GM23338 (cell line): Measurements from ENCODE around the gene P2RX4. TPM values are rescaled to one million over a fixed set of nuclear protein-coding genes. Genes with fewer than 3 reads are reported as not detected.

Experiments
- ATAC-seq: fragments of 200-7000 bp; cut with Tn5 transposase; 3 replicates; pipeline ENCODE4 v1.9.1; 2020
- DNase-seq: peaks from one replicate; pipeline ENCODE4 v3.0.0-alpha.2; 2015; ENCODE audit warnings: low spot score
- H2AFZ ChIP-seq: fragments of 200-600 bp; sonication (generic); 2 replicates; pipeline ENCODE4 v1.8.0; 2016; ENCODE audit warnings: antibody characterized with exemption, mild to moderate bottlenecking, moderate library complexity
- H3F3A ChIP-seq: fragments of 200-600 bp; sonication (generic); replicated peaks from 2 replicates; pipeline ENCODE4 v1.8.0; 2017; ENCODE audit warnings: antibody characterized with exemption, mixed run types, low read depth
- H3K27ac ChIP-seq: fragments of 200-600 bp; sonication (generic); 2 replicates; pipeline ENCODE4 v1.6.1; 2016; ENCODE audit warnings: low read depth
- H3K27me3 ChIP-seq: fragments of 200-600 bp; sonication (generic); 2 replicates; pipeline ENCODE4 v1.8.0; 2016; ENCODE audit warnings: mild to moderate bottlenecking, mixed run types, moderate library complexity; ENCODE audit not compliant: insufficient read depth
- H3K36me3 ChIP-seq: fragments of 200-600 bp; sonication (generic); 2 replicates; pipeline ENCODE4 v1.8.0; 2016; ENCODE audit warnings: mild to moderate bottlenecking; ENCODE audit not compliant: insufficient read depth
- H3K4me1 ChIP-seq: fragments of 200-600 bp; sonication (generic); 2 replicates; pipeline ENCODE4 v1.8.0; 2016; ENCODE audit warnings: mild to moderate bottlenecking, moderate library complexity; ENCODE audit not compliant: insufficient read depth
- H3K4me2 ChIP-seq: fragments of 200-600 bp; sonication (generic); 2 replicates; pipeline ENCODE4 v1.7.1; 2017; ENCODE audit warnings: mixed run types
- H3K4me3 ChIP-seq: fragments of 200-600 bp; sonication (generic); 2 replicates; pipeline ENCODE4 v1.6.1; 2016; ENCODE audit warnings: mixed run types
- H3K79me2 ChIP-seq: fragments of 200-600 bp; sonication (generic); replicated peaks from 2 replicates; pipeline ENCODE4 v1.8.0; 2017; ENCODE audit warnings: mild to moderate bottlenecking; ENCODE audit not compliant: insufficient read depth
- H3K9me2 ChIP-seq: fragments of 200-600 bp; sonication (generic); 2 replicates; pipeline ENCODE4 v1.8.0; 2017; ENCODE audit not compliant: insufficient read depth
- H4K20me1 ChIP-seq: fragments of 200-600 bp; sonication (generic); replicated peaks from 2 replicates; pipeline ENCODE4 v1.8.0; 2017; ENCODE audit warnings: mild to moderate bottlenecking; ENCODE audit not compliant: insufficient read depth
- H3K27ac Mint-ChIP-seq: 2 replicates; pipeline ENCODE4 v1.8.0; 2020; ENCODE audit warnings: inconsistent platforms, mild to moderate bottlenecking, moderate library complexity, mixed read lengths
- H3K27me3 Mint-ChIP-seq: 3 replicates; pipeline ENCODE4 v1.8.0; 2022; ENCODE audit warnings: low read depth, mild to moderate bottlenecking, moderate library complexity, mixed read lengths, inconsistent platforms; ENCODE audit not compliant: insufficient read depth, poor library complexity
- H3K36me3 Mint-ChIP-seq: 3 replicates; pipeline ENCODE4 v1.8.0; 2021; ENCODE audit warnings: low read depth, mild to moderate bottlenecking, inconsistent platforms, moderate library complexity, mixed read lengths
- H3K4me1 Mint-ChIP-seq: 3 replicates; pipeline ENCODE4 v1.8.0; 2020; ENCODE audit warnings: mild to moderate bottlenecking, inconsistent platforms, mixed read lengths
- H3K4me3 Mint-ChIP-seq: 3 replicates; pipeline ENCODE4 v1.8.0; 2021; ENCODE audit warnings: moderate library complexity, mild to moderate bottlenecking, inconsistent platforms, mixed read lengths
- H3K9me3 Mint-ChIP-seq: 3 replicates; pipeline ENCODE4 v1.8.0; 2020; ENCODE audit warnings: moderate library complexity, mild to moderate bottlenecking, inconsistent platforms, mixed read lengths
- CREB1 ChIP-seq: fragments of 250-450 bp; sonication (Bioruptor Pico); IDR thresholded peaks from 2 replicates; pipeline ENCODE4 v1.5.0; 2020; ENCODE audit warnings: low read depth, mild to moderate bottlenecking, moderate library complexity
- EZH2 ChIP-seq: fragments of 200-600 bp; sonication (generic); IDR thresholded peaks from one replicate; pipeline ENCODE4 v1.8.0; 2017; ENCODE audit warnings: antibody characterized with exemption, mild to moderate bottlenecking, low read depth; ENCODE audit not compliant: unreplicated experiment
- EZH2phosphoT487 ChIP-seq: fragments of 200-600 bp; sonication (generic); IDR thresholded peaks from one replicate; pipeline ENCODE4 v1.8.1; 2018; ENCODE audit warnings: antibody characterized with exemption; ENCODE audit not compliant: unreplicated experiment
- JUNB ChIP-seq: IDR thresholded peaks from one replicate; pipeline ENCODE4 v1.6.1; 2016; ENCODE audit warnings: antibody characterized with exemption; ENCODE audit not compliant: unreplicated experiment
- NANOG ChIP-seq: IDR thresholded peaks from 2 replicates; pipeline ENCODE4 v1.6.1; 2016; ENCODE audit warnings: antibody characterized with exemption, borderline replicate concordance
- POLR2AphosphoS5 ChIP-seq: IDR thresholded peaks from 2 replicates; pipeline ENCODE4 v1.6.1; 2016; ENCODE audit warnings: antibody characterized with exemption, low read depth
- STAT1 ChIP-seq: IDR thresholded peaks from one replicate; pipeline ENCODE4 v1.6.1; 2016; ENCODE audit warnings: antibody characterized with exemption; ENCODE audit not compliant: unreplicated experiment
- ZNF114 ChIP-seq: fragments of 250-450 bp; sonication (Bioruptor Pico); IDR thresholded peaks from 2 replicates; pipeline ENCODE4 v1.5.0; 2020; ENCODE audit warnings: mild to moderate bottlenecking, moderate library complexity
- ZNF331 ChIP-seq: fragments of 250-450 bp; sonication (Bioruptor Pico); IDR thresholded peaks from 2 replicates; pipeline ENCODE4 v1.5.0; 2020; ENCODE audit warnings: low read depth, mild to moderate bottlenecking, moderate library complexity
- ZNF462 ChIP-seq: fragments of 250-450 bp; sonication (Bioruptor Pico); IDR thresholded peaks from 2 replicates; pipeline ENCODE4 v1.5.0; 2020; ENCODE audit warnings: mild to moderate bottlenecking, moderate library complexity
- polyA plus RNA-seq: library from polyadenylated mRNA; unstranded; fragments of >200 nt; fragmentation: Nextera tagmentation; extraction: Ambion mirVana; gene quantifications from 2 replicates; pipeline ENCODE4 v1.2.1, GENCODE V29; 2016
- total RNA-seq: library from RNA; depleted of rRNA; stranded (reverse); fragments of >200 nt; shearing (Covaris generic); gene quantifications from 2 replicates; pipeline ENCODE4 v1.2.3, GENCODE V29; 2014
- TF ChIP-seq, protein P1 (sequence below), 2 experiments: fragments of 200-600 bp in 1 of 2; sonication (generic) in 1 of 2; conservative IDR thresholded peaks; 2 replicates each; pipeline versions ENCODE4 v1.5.1 to v1.6.1; 2016 to 2017; ENCODE audit warnings: antibody characterized with exemption in 2 of 2, low read depth in 2 of 2, mild to moderate bottlenecking in 2 of 2, moderate library complexity in 1 of 2
- TF ChIP-seq, protein P2 (sequence below): IDR thresholded peaks from one replicate; pipeline ENCODE4 v1.6.1; 2018; ENCODE audit warnings: antibody characterized with exemption; ENCODE audit not compliant: unreplicated experiment

Gene P2RX4
- total and polyA plus RNA-seq, 2 experiments from 2014 or later: 5.6 to 18.9 TPM

DNA sequence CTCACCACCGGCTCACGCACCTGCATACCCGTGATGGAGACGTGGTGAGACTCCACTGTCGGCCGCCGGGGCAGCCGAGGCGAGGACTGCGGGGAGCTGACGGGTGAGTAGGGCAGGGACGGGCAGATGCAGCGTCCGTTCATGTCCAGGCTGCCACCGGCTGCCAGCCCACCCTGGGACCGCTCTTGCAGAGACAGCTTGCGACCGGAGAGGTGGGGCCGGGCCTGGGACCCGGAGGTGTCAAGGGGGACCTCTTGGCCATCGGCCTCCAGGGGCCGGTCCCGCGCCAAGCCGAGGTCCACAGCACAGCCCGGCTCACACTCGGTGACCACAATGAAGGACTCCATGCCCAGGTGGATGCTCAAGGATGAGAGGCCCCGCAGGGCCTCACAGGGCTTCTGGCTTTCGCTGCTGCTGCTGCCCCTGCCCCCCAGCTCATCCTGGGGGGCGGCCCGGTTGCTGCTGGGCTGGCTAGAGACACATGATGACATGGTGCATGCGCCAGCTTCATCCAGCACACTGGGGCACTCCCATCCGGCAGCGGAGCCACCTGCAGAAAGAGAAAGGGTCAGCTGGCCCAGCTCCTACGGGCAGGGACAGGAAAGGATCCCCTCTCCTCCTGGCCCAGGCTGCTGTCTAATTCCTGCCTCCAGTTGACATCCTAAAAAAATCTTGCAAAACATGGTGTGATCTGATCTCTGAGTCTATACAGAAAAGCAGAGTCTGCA lies 64.3 kb downstream of the P2RX4 start (continued):
- TF ChIP-seq ZNF462 (CRISPR knock-in tag): no peak
- TF ChIP-seq, protein P1, sequence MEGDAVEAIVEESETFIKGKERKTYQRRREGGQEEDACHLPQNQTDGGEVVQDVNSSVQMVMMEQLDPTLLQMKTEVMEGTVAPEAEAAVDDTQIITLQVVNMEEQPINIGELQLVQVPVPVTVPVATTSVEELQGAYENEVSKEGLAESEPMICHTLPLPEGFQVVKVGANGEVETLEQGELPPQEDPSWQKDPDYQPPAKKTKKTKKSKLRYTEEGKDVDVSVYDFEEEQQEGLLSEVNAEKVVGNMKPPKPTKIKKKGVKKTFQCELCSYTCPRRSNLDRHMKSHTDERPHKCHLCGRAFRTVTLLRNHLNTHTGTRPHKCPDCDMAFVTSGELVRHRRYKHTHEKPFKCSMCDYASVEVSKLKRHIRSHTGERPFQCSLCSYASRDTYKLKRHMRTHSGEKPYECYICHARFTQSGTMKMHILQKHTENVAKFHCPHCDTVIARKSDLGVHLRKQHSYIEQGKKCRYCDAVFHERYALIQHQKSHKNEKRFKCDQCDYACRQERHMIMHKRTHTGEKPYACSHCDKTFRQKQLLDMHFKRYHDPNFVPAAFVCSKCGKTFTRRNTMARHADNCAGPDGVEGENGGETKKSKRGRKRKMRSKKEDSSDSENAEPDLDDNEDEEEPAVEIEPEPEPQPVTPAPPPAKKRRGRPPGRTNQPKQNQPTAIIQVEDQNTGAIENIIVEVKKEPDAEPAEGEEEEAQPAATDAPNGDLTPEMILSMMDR (conservative IDR thresholded peaks at IDR 0.05; ENCODE audit: low read depth in 2 of 2): no peak
- no peak for TF ChIP-seq EZH2phosphoT487

- peaks cover 33% of the 10 kb centered on the region for H3K4me1 Mint-ChIP-seq
- no peak overlapping the region for H3K27ac Mint-ChIP-seq
- H3K27ac ChIP-seq: no peak overlapping the region
- no peaks in the 10 kb centered on the region for H3K79me2 ChIP-seq
- no peaks in the 10 kb centered on the region for H3K9me2 ChIP-seq
- peaks cover 6% of the 10 kb centered on the region; the same call in 1 of the 2 replicates for H3F3A ChIP-seq
- H3K36me3 Mint-ChIP-seq: peaks cover 21% of the 10 kb centered on the region
- no peaks in the 10 kb centered on the region for H3K27me3 ChIP-seq
- H2AFZ ChIP-seq: no peak overlapping the region
- no peaks in the 10 kb centered on the region for H3K36me3 ChIP-seq
- no peak overlapping the region for H3K4me3 ChIP-seq
- peaks cover 16% of the 10 kb centered on the region; the same call in 1 of the 2 replicates for H3K4me1 ChIP-seq
- no peaks in the 10 kb centered on the region for H3K9me3 Mint-ChIP-seq
- H3K4me3 Mint-ChIP-seq: no peak overlapping the region
- DNase-seq (no peak), ATAC-seq (no peak)
- H3K27me3 Mint-ChIP-seq: peaks cover 12% of the 10 kb centered on the region
- no peak overlapping the region for H3K4me2 ChIP-seq
- H4K20me1 ChIP-seq: no peaks in the 10 kb centered on the region; the same call in 1 of the 2 replicates
- TF ChIP-seq ZNF114 (CRISPR knock-in tag): no peak
- TF ChIP-seq POLR2AphosphoS5: no peak
- no peak for TF ChIP-seq EZH2
- TF ChIP-seq JUNB: no peak
- TF ChIP-seq EZH2phosphoT487: no peak
- no peak for TF ChIP-seq ZNF331 (CRISPR knock-in tag)
- no peak for TF ChIP-seq NANOG
- TF ChIP-seq CREB1 (CRISPR knock-in tag): no peak
- TF ChIP-seq, protein P2, sequence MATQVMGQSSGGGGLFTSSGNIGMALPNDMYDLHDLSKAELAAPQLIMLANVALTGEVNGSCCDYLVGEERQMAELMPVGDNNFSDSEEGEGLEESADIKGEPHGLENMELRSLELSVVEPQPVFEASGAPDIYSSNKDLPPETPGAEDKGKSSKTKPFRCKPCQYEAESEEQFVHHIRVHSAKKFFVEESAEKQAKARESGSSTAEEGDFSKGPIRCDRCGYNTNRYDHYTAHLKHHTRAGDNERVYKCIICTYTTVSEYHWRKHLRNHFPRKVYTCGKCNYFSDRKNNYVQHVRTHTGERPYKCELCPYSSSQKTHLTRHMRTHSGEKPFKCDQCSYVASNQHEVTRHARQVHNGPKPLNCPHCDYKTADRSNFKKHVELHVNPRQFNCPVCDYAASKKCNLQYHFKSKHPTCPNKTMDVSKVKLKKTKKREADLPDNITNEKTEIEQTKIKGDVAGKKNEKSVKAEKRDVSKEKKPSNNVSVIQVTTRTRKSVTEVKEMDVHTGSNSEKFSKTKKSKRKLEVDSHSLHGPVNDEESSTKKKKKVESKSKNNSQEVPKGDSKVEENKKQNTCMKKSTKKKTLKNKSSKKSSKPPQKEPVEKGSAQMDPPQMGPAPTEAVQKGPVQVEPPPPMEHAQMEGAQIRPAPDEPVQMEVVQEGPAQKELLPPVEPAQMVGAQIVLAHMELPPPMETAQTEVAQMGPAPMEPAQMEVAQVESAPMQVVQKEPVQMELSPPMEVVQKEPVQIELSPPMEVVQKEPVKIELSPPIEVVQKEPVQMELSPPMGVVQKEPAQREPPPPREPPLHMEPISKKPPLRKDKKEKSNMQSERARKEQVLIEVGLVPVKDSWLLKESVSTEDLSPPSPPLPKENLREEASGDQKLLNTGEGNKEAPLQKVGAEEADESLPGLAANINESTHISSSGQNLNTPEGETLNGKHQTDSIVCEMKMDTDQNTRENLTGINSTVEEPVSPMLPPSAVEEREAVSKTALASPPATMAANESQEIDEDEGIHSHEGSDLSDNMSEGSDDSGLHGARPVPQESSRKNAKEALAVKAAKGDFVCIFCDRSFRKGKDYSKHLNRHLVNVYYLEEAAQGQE: no peak
- TF ChIP-seq STAT1: no peak
Measured at GRCh38 chr12:121277374-121277759, 67.4 kb downstream of the P2RX4 start.
